ENCODE data around the gene SLC19A1.

SLC19A1 gene

DNA sequence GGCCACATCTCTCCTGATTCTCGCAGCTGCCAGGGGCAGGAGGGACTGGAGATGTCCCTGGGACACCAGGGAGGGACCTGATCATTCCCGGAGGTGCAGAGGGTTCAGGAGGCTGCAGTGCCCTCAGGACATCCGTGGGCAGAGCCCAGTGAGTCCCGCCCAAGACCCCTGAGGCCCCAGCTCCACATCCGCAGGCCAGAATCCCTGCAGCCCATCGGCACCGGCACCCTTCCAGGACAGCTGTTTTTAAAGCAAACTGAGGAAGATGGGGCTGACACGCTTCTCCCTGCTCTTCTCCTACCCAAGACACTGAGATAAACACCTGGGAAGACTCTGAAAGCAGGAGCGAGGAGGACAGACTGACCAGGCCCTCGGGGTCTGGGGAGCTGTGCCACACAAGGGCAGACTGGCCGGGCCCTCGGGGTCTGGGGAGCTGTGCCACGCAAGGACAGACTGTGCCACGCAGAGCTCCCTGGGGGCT is 25.5 kb downstream of the SLC19A1 start:
- no peak for DNase-seq (ENCODE audit: low read depth)

DNA sequence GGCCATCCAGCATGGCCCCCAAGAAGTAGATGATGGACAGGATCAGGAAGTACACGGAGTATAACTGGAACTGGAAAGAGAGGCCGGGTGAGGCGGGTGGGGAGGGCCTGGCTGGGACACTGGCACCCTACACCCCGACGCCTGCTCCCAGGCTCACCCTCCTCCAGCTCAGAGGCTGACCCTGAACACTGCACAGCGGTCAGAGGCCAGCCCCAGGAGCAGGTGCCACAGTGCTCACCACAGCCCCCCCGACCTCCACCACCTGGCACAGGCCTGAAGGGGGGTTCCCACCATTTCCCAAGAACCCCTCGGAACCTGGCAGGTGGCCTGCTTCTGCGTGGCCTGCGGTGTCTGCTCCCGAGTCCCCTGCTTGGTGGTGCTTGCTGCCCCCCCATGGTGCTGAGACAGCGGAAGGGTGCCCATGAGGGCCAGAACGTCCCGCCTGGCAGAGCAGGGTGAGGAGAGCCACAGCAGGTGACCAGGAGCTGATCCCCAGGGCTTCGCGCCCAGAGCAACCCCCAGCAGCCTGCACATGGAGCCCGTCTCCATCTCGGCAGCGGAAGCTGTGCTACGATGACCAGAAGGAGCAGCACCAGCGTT is 26.1 kb downstream of the SLC19A1 start:
- no peak for DNase-seq (ENCODE audit: low read depth)

DNA sequence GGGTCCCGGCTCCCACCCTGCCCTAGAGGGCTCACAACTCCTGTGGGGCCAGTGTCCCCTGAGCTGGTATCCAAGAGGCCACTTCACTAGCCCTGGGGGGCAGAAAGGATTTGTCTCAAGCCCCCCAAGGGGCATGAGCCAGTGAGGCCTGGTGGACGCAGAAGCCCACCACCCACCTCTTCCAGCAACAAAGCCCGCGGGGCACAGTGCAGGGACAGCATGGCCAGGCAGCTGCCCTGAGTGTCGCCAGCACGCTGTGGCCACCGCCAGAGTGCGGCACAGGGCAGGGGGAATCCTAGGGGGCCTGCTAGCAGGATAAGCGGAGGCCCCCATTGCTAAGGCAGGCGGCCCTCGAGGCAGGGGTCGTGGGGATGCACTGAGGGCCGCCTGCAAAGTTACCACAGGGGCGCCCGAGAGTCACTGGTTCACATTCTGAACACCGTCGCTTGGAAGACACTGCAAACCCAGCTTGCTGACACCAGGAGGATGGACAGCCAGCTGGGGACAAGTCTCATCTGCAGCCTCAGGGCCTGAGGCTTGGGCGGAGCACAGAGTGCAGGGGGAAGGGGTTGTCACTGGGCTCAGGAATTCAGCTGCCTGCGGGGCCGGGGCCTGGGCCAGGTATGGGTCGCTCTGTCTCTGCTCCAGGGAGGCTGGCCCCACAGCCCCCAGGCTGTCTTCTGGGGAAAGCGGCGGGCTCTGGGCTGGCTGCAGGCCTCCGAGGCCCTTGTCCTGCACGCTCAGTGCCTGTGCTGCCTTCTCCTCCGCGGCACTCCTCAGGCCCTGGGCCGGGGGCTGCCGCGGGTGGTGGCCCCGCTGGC is 26.8 kb downstream of the SLC19A1 start:
- no peak for DNase-seq (ENCODE audit: low read depth)

DNA sequence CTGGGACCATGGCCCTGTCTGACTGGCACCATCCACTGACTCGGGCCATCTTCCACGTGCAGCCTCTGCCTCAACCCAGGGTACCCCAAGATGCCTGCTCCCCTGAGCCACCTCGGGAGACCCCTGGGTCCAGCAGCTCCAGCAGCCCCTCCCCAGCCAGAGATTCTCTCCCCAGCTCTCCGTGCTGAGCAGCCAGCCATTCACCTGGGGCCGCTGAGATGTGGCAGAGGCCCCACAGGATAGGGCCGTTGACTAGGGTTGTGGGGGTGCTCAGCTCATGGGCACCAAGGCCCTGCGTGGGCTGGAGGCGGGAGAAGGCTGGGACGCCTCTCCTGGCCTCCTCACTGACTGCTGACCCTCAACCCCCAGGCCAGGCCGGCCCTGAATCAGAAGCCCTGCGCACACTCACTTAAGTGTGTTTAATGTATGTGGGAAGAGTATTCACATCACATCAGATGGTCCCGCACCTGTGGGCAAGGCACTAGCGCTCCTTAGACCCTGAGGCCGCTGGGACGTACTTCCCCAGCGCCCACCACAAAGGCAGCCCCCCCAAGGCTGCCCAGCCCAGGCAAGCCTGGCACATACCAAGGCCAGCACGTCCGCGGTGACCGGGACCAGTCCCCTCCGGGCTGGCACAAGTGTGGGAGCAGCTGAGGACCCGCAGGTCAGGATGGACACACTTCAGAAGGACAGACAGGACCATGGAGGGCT is 27.8 kb downstream of the SLC19A1 start:
- DNase-seq (ENCODE audit: low read depth): no peak

DNA sequence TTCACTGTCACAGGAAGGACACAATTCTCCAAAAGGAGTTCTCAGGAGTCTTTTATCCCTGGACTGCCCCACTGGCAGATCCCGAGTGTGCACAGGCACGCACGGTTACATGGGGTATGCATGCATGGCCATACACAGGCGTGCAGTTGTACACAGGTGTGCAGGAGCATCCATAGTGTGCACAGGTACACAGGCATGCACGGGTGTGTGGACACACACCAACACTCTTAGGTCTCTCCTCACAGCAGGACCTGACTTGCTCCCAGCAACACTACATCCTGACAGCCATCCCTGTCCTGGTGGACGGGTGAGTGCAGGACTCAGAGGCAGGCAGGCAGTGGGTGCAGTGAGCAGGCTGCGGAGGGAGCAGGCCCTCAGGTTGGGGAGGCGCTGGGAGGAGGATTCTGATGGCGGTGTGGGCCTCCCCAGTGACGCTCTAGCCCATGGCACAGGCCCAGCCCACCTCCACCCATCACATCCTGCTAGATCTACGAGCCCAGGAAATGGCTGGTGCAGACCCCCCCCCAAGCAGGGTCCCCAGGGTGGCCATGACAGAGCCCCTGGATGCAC is 28.4 kb downstream of the SLC19A1 start:
- DNase-seq (ENCODE audit: low read depth): no peak

DNA sequence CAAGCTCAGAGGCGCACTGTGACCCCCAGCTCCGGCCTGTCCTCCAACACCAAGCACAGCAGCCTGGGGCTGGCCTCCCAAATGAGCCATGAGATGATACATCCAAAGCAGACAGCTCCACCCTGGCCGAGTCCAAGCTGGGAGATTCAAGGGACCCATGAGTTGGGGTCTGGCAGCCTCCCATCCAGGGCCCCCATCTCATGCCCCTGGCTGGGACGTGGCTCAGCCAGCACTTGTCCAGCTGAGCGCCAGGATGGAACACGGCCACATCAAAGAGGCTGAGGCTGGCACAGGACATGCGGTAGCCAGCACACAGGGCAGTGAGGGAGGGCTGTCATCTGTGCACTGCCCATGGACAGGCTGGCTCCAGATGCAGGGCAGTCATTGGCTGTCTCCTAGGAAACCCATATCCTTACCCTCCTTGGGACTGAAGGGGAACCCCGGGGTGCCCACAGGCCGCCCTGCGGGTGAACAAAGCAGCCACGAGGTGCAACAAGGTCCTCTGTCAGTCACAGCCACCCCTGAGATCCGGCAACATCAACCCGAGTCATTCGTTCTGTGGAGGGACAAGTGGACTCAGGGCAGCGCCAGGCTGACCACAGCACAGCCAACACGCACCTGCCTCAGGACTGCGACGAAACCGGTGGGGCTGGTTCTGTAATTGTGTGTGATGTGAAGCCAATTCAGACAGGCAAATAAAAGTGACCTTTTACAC is 29.1 kb downstream of the SLC19A1 start:
- no peak for DNase-seq (ENCODE audit: low read depth)

DNA sequence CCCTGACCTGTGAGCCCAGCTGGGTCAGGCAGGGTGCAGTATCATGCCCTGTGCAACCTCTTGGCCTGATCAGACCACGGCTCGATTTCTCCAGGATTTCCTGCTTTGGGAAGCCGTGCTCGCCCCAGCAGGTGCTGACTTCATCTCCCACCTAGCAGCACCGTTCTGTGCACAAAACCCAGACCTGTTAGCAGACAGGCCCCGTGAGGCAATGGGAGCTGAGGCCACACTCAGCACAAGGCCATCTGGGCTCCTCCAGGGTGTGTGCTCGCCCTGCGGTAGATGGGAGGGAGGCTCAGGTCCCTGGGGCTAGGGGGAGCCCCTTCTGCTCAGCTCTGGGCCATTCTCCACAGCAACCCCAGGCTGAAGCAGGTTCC is 29.6 kb downstream of the SLC19A1 start:
- DNase-seq (ENCODE audit: low read depth): no peak

DNA sequence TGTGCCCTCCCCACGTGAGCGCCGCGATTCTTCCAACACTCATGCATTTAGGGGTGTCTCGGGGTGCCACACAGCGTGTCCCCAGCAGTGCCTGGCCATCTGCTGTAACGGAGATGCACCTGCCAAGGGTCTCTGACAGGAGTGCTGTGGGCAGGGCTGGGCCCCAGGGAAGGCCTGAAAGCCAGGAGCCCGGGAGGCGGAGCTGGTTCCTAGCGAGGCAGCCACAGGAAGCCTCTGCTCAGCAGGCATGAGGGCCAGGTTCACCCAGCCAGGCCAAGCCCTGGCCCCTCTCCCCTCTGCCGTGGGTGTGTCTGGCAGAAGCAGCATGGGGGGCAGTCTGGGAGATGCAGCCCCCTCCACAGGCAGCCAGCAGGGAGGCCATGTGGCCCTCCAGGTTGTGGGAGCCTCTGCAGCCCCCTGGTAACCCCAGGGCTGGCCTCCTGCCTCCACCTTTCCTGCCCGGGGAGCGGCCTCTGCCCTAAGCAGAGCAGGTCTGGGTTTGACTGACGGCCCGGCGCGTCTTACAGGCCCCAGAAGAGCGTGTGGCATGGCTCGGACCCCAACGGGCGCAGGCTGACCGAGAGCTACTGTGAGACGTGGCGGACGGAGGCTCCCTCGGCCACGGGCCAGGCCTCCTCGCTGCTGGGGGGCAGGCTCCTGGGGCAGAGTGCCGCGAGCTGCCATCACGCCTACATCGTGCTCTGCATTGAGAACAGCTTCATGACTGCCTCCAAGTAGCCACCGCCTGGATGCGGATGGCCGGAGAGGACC is 30.4 kb downstream of the SLC19A1 start:
- no peak for DNase-seq (ENCODE audit: low read depth)

DNA sequence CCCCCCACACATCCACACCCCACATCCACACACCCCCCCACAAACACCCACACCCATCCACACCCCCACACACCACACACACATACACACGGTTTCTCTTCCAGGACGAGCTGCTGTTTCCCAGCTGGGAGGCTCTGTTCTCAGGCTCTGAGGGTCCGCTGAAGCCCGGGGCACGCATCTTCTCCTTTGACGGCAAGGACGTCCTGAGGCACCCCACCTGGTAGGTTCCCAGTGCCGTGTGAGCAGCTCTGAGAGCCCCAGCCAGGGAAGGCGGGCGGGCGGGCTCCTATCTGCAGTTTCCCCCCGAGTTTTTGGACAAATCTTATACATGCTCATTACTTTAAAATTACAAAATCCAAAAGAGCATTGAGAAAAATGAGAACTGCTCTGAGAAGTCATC is 31.2 kb downstream of the SLC19A1 start:
- DNase-seq (ENCODE audit: low read depth): no peak

DNA sequence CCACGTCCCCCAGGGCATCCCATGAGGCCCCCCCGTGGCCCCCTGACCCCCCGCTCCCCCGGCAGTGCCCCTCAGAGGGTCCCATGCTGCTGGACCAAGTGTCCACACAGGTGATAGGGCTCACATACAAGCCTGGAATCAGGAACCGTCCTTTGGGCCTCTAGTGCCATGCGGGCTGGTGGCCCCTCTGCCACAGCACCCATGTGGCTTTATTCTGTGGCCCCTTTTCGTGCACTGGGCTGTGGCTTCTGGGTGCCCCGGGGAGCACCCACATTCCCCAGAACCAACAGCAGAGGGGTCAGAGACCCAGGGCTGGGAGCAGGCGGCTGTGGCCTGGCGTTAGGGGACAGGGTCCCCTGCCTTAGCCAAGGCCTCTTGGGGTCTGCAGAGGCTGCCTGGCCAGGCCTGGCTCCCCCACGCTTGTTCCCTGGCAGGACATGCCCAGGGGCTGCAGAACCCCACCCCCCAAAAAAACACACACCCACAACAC is 31.7 kb downstream of the SLC19A1 start:
- no peak for DNase-seq (ENCODE audit: low read depth)

DNA sequence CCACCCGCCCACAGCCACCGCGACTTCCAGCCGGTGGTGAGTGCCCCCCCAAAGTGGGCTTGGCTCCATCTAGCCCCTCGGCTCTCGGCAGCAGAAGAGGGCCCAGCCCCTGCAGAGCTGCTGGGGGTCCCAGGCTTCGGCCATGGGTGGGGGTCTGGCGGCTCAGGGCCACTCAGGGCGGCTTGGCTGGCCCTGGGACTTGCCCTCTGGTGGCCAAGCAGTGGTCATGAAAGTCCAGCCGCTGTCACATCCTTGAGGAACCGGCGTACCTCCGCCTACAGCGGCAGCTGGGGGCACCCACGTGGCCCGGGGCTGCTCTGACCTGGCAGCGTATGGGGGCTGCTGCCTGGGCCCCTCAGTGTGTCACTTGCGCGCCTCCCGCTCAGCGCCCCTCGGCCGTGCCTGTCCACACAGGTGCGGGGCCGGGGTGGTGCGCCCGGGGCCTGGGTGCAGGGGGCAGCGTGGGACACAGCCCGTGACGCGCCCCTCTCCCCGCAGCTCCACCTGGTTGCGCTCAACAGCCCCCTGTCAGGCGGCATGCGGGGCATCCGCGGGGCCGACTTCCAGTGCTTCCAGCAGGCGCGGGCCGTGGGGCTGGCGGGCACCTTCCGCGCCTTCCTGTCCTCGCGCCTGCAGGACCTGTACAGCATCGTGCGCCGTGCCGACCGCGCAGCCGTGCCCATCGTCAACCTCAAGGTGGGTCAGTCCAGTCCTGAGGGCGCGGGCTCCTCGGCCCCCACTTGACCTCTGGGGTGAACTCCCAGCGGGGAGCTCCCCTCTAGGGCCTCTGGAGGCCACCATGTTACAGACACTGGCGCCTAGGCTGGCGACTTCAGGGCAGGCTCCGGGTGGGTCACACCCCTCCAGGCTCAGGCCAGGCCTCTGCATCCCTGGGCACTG is 32.4 kb downstream of the SLC19A1 start:
- DNase-seq (ENCODE audit: low read depth): no peak

DNA sequence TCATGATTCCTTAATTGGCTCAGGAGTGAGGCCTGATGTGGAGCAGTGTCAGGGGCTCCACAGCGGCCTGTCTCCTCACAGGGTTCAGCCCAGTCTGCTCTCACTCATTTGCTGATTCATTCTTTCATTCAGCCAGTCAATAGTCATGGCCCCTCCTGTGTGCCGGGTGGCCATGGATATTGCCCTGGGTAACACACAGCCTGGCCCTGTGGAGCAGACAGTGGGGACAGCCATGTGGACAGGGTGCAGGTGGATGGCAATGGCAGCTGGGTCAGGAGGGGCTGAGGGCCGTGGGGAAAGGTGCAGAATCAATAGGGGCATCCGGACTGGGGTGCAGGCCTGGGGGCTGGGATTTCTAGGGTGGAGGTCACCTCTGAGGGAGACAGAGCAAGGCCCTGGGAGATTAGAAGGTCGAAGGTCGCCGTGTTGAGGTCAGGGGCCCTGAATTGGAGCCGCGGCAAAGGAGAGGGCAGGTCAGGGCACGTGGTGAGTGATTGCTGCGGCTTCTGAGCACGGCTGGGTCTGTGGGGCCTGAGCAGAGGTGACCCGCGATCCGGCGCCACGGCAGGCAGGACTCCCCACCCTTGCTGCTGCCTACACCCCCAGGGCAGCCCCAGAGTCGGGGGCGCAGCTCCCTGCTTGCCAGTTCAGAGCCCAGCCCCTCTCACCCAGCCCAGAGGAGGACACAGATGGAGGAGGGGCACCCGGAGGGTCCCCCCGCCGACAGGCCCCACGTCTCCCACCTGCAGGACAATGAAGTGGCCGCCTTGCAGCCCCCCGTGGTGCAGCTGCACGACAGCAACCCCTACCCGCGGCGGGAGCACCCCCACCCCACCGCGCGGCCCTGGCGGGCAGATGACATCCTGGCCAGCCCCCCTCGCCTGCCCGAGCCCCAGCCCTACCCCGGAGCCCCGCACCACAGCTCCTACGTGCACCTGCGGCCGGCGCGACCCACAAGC is 33.4 kb downstream of the SLC19A1 start:
- no peak for DNase-seq (ENCODE audit: low read depth)

DNA sequence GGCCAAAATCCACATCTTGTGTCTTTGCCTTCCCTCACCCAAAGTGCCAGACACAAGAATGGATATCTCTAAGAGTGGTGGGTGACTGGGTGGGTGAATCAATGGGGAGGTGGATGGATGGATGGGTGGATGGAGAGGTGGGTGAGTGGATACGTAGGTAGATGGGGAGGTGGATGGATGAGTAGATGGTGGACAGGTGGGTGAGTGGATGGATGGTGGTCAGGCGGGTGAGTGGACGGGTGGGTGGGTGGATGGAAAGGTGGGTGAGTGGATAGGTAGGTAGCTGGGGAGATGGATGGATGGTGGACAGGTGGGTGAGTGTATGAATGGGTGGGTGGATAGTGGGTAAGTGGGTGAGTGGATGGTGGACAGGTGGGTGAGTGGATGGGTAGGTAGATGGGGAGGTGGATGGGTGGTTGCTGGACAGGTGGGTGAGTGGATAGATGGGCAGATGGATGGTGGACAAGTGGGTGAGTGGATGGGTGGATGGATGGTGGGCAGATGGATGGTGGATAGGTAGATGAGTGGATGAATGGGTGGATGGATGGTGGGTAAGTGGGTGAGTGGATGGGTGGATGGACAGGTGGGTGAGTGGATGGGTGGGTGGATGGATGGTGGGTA is 34.2 kb downstream of the SLC19A1 start:
- no peak for DNase-seq (ENCODE audit: low read depth)

DNA sequence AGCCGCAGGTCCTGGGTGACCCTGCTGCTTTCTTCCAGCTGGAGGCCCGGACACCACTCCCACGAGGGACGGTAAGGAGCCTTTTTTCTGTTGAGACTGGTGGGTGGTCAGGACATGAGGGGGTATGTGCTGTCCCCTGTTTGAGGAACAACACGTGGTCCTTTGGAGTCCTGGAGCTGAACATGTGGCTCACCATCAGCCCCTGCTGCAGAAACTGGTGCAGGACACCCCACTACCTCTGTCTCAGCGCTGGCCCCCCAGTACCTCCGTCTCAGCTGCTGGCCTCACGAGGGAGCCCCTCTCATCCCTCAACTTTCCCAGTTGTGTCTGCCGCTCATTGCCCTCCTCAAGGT is 34.7 kb downstream of the SLC19A1 start:
- no peak for DNase-seq (ENCODE audit: low read depth)

DNA sequence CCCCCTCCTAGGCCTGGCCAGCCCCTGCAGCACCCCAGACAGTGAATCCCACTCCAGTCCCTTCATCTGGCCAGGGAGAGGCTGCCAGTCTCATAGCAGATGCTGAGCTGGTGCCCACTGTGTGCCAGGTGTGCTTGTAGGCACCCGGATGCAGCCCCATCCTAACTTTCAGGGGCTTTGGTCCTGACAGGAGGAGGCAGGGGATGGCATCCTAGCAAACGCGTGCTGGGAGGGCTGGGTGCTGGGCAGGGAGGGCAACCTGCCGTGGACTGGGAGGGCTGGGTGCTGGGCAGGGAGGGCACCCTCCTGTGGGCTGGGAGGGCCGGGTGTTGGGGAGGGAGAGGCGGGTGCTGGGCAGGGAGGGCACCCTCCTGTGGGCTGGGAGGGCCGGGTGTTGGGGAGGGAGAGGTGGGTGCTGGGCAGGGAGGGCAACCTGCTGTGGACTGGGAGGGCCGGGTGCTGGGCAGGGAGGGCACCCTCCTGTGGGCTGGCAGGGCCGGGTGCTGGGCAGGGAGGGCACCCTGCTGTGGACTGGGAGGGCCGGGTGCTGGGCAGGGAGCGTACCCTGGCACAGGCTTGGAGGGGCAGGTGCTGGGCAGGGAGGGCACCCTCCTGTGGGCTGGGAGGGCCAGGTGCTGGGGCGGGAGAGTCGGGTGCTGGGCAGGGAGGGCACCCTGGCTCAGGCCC is 35.3 kb downstream of the SLC19A1 start:
- DNase-seq (ENCODE audit: low read depth): no peak

DNA sequence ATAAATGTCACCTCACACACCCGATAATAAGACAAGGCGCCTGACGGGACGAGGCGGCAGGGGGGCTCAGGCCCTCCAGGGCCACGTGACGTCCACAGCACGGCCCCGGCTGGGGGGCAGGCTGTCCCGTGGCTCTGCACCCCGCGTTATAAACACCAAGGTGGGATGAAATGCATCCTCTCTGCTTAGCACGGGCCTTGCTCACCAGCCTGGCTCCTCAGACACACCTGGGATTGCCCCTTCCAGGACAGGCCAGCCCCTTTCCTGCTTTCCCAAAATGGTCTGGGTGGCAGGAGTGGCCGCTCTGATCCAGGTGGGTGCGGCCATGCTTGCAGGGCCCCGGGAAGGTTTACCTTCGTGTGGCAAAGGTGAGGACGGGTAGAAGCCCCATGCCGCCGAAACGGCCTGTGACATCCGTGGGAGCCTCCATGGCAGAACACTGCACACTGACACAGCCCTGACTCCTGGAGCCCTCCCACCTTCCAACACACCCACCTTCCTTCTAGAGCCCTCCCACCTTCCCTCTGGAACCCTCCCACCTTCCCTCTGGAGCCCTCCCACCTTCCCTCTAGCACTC is 35.9 kb downstream of the SLC19A1 start:
- no peak for DNase-seq (ENCODE audit: low read depth)

DNA sequence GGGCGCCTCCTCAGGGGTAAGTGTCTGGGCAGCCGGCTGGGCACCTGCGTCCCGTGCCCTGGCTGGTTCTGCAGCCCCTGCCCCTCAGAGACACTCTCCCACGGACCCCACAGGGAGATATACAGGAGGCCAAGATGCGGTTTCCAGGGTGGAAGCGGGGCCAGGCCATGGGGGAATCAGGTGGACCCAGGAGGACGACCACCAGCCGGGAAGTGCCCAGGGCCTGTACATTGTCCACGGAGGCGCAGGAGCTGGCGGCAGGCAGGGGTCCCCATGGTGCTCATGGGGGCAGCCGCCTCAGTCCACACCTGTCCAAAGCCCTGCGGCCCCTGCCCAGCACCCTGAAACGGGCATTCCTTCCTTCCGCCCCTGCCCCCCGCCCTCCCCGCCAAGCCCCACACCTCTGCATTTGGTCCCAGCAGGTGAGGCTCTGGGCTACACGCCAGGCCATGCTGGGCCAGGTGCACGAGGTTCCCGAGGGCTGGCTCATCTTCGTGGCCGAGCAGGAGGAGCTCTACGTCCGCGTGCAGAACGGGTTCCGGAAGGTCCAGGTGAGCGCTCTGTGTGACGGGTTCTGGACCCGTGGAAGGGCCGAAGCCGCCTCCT is 36.7 kb downstream of the SLC19A1 start:
- DNase-seq (ENCODE audit: low read depth): no peak
